ENCODE measurements around the gene USP3.

- no peak for TF ChIP-seq EZH2phosphoT487 (IDR thresholded peaks at IDR 0.05; ENCODE audit: insufficient read depth, low read depth)
- TF ChIP-seq EZH2 (IDR thresholded peaks at IDR 0.05; ENCODE audit: insufficient read depth, poor library complexity, severe bottlenecking): no peak
These were observed 97.4 kb downstream of the USP3 start for GRCh38 chr15:63601704-63602185.

All from GM23248 (cell line).